Neural cell (in vitro differentiated cells): ENCODE results near the gene XRCC3.

Experiments used
- EZH2 ChIP-seq: fragments of 200-600, 300-800 bp; shearing (Covaris generic), sonication (generic); IDR thresholded peaks from 2 replicates; pipeline ENCODE4 v1.6.1; 2014; ENCODE audit warnings: antibody characterized with exemption, low read length, borderline replicate concordance, mild to moderate bottlenecking; ENCODE audit not compliant: insufficient read depth, poor library complexity, severe bottlenecking
- MXI1 ChIP-seq: fragments of 450-650 bp; conservative IDR thresholded peaks from 2 replicates; pipeline ENCODE4 v1.6.1; 2014; ENCODE audit warnings: antibody characterized with exemption, mild to moderate bottlenecking; ENCODE audit not compliant: poor library complexity, severe bottlenecking
- POLR2AphosphoS5 ChIP-seq: IDR thresholded peaks from 2 replicates; pipeline ENCODE4 v1.6.1; 2012
- SMC3 ChIP-seq: fragments of 450-650 bp; conservative IDR thresholded peaks from 2 replicates; pipeline ENCODE4 v1.6.1; 2014; ENCODE audit warnings: antibody characterized with exemption, mild to moderate bottlenecking, moderate library complexity; ENCODE audit not compliant: poor library complexity
- TF ChIP-seq, protein P1 (sequence below): fragments of 450-650 bp; IDR thresholded peaks from 2 replicates; pipeline ENCODE4 v1.5.1; 2014; ENCODE audit warnings: antibody characterized with exemption, mild to moderate bottlenecking, moderate library complexity; ENCODE audit not compliant: poor library complexity, severe bottlenecking
- TF ChIP-seq, protein P2 (sequence below): IDR thresholded peaks from 2 replicates; pipeline ENCODE4 v1.6.1; 2012; ENCODE audit warnings: borderline replicate concordance

- TF ChIP-seq, protein P1, sequence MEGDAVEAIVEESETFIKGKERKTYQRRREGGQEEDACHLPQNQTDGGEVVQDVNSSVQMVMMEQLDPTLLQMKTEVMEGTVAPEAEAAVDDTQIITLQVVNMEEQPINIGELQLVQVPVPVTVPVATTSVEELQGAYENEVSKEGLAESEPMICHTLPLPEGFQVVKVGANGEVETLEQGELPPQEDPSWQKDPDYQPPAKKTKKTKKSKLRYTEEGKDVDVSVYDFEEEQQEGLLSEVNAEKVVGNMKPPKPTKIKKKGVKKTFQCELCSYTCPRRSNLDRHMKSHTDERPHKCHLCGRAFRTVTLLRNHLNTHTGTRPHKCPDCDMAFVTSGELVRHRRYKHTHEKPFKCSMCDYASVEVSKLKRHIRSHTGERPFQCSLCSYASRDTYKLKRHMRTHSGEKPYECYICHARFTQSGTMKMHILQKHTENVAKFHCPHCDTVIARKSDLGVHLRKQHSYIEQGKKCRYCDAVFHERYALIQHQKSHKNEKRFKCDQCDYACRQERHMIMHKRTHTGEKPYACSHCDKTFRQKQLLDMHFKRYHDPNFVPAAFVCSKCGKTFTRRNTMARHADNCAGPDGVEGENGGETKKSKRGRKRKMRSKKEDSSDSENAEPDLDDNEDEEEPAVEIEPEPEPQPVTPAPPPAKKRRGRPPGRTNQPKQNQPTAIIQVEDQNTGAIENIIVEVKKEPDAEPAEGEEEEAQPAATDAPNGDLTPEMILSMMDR: no peak
- no peak for TF ChIP-seq EZH2
- TF ChIP-seq, protein P2, sequence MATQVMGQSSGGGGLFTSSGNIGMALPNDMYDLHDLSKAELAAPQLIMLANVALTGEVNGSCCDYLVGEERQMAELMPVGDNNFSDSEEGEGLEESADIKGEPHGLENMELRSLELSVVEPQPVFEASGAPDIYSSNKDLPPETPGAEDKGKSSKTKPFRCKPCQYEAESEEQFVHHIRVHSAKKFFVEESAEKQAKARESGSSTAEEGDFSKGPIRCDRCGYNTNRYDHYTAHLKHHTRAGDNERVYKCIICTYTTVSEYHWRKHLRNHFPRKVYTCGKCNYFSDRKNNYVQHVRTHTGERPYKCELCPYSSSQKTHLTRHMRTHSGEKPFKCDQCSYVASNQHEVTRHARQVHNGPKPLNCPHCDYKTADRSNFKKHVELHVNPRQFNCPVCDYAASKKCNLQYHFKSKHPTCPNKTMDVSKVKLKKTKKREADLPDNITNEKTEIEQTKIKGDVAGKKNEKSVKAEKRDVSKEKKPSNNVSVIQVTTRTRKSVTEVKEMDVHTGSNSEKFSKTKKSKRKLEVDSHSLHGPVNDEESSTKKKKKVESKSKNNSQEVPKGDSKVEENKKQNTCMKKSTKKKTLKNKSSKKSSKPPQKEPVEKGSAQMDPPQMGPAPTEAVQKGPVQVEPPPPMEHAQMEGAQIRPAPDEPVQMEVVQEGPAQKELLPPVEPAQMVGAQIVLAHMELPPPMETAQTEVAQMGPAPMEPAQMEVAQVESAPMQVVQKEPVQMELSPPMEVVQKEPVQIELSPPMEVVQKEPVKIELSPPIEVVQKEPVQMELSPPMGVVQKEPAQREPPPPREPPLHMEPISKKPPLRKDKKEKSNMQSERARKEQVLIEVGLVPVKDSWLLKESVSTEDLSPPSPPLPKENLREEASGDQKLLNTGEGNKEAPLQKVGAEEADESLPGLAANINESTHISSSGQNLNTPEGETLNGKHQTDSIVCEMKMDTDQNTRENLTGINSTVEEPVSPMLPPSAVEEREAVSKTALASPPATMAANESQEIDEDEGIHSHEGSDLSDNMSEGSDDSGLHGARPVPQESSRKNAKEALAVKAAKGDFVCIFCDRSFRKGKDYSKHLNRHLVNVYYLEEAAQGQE: no peak
- TF ChIP-seq MXI1: no peak
- no peak for TF ChIP-seq SMC3
- no peak for TF ChIP-seq POLR2AphosphoS5
These were observed 47.3 kb upstream of the XRCC3 start for GRCh38 chr14:103762541-103762940.
